Activated CD4-positive, alpha-beta memory T cell treated with anti-CD3 and anti-CD28 coated beads for 36 hours (primary cell): Measurements from ENCODE around the gene HNRNPLL. TPM values are rescaled to one million over a fixed set of nuclear protein-coding genes. Genes with fewer than 3 reads are reported as not detected.
A peak's percentile ranks its signal among the peaks of the same experiment; 100 is the strongest.
"Not testable (repeated sequence)": the region's sequence is repeated elsewhere in the genome, so short reads cannot be mapped to it uniquely, and the experiment has no call there.

Experiments used
- CTCF ChIA-PET: fragments of 350-600 bp; sonication (Branson Sonifier 250); formaldehyde crosslinking; loops from one replicate; lab custom pipeline; 2021; ENCODE audit warnings: antibody characterized with exemption, inconsistent platforms; lab: Charles Lee
- POLR2A ChIA-PET: fragments of 350-600 bp; sonication (Branson Sonifier 250); formaldehyde crosslinking; loops from one replicate; lab custom pipeline; 2021; ENCODE audit warnings: antibody characterized with exemption; lab: Charles Lee
- DNase-seq: peaks from one replicate; pipeline ENCODE4 v3.0.0-alpha.2; 2020
- H3K27ac Mint-ChIP-seq: one replicate; pipeline ENCODE4 v1.8.0; 2021; ENCODE audit warnings: mixed read lengths
- H3K27me3 Mint-ChIP-seq: one replicate; pipeline ENCODE4 v1.8.0; 2021; ENCODE audit warnings: mixed read lengths
- H3K36me3 Mint-ChIP-seq: one replicate; pipeline ENCODE4 v1.8.0; 2021; ENCODE audit warnings: mixed read lengths
- H3K4me1 Mint-ChIP-seq: one replicate; pipeline ENCODE4 v1.8.0; 2021; ENCODE audit warnings: low read depth, mixed read lengths
- H3K4me3 Mint-ChIP-seq: one replicate; pipeline ENCODE4 v1.8.0; 2021; ENCODE audit warnings: mild to moderate bottlenecking, mixed read lengths
- H3K9me3 Mint-ChIP-seq: one replicate; pipeline ENCODE4 v1.8.0; 2021; ENCODE audit warnings: mixed read lengths
- intact Hi-C: fragments of 100-400 bp; cut with micrococcal nuclease; formaldehyde crosslinking; loops from one replicate; pipeline ENCODE4 v1.15.1; 2023
- total RNA-seq, 2 experiments: library from RNA; stranded (reverse); gene quantifications; one replicate each; pipeline ENCODE4 v1.2.3, GENCODE V29; 2021

Gene HNRNPLL
- total RNA-seq, 2 experiments from 2014 or later, result 106 to 108 TPM

DNA sequence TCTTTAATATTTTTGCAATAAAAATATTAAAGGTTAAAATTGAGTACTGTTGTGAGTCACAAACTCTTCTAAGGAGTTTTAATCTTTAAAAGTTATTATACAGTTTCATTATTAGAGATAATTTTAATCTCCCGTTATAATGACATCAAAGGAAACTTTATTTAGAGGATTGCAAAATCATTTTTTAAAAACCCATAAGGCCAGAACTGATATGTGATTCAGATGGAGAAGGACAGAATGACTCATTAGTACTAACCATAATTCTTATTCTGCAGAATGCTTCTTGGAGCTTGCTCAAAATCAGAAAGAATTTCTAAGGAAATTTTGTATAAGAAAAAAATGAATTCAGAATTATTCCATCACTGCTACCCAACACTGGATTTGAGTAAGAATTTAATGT, 12.5 kb upstream of the HNRNPLL start:
- H3K27me3 Mint-ChIP-seq, result no peaks in the 10 kb centered on the region
- H3K27ac Mint-ChIP-seq, result no peak overlapping the region
- H3K9me3 Mint-ChIP-seq, result no peaks in the 10 kb centered on the region
- CTCF ChIA-PET, result interaction anchor here (0.9 to 6.8 kb wide), 4 partner anchors 11 to 67 kb away, joined by 4 to 41 read pairs (median 8); partner anchors contain the start of gene HNRNPLL
- POLR2A ChIA-PET, result interaction anchor here (0.6 to 2.0 kb wide), 5 partner anchors 39 to 67 kb away, joined by 3 to 9 read pairs (median 3); no protein-coding TSS in a partner anchor
- H3K4me3 Mint-ChIP-seq, result no peak overlapping the region
- H3K36me3 Mint-ChIP-seq, result no peaks in the 10 kb centered on the region
- H3K4me1 Mint-ChIP-seq, result peaks cover 57% of the 10 kb centered on the region
- DNase-seq, result no peak
- intact Hi-C loops, result loop anchor here (1.0 to 2.0 kb wide), 4 partner anchors 12 to 52 kb away; no protein-coding TSS in a partner anchor

- H3K4me3 Mint-ChIP-seq, result no peak overlapping the region
- peaks cover 64% of the 10 kb centered on the region for H3K4me1 Mint-ChIP-seq
- ChIA-PET CTCF (interaction anchor here (1.1 to 6.8 kb wide), 3 partner anchors 12 to 72 kb away, joined by 4 to 41 read pairs (median 4); partner anchors contain the start of gene HNRNPLL), POLR2A (interaction anchor here (1.1 to 3.2 kb wide), 3 partner anchors 12 to 54 kb away, joined by 3 to 24 read pairs (median 4); partner anchors contain the start of gene HNRNPLL)
- intact Hi-C loops, result loop anchor here (2.0 kb wide), 1 partner anchor 21 kb away; no protein-coding TSS in a partner anchor
- no peaks in the 10 kb centered on the region for H3K36me3 Mint-ChIP-seq
- no peak overlapping the region for H3K27ac Mint-ChIP-seq
- no peaks in the 10 kb centered on the region for H3K9me3 Mint-ChIP-seq
- H3K27me3 Mint-ChIP-seq, result no peaks in the 10 kb centered on the region
- DNase-seq, result no peak
These were observed 11.1 kb upstream of the HNRNPLL start for GRCh38 chr2:38613849-38614213.

DNA sequence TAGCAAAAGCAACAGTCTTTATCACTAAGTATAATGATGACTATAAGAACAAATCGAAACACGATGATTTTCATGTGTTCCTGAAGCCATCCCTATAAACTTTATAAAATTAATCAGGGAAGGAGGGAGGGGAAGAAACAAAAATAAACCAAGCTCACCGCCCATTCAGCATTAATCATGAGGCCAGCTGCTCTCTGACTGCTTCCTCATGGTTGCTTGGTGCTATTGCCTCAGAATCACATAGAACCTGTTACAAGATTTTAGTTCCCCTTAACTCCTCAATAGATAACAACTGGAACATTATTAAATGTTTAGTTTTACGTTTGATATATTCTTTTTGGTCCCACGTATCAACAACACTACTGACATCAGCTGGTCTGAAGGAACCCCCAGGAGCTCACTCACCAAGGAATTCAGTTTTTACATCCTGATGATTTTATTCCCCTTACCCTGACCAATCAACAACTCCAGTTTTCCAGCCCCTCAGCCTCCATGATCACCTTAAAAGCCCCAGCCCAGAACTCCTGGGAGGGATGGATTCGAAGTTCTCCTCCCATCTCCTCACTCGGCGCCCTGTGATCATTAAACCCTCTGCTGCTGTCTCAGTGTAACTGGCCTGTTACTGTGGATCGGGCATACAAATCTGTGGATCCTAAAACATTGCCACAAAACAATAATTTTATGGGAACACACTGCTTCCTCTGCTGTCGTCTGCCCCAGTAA, 10.6 kb upstream of the HNRNPLL start:
- ChIA-PET POLR2A (interaction anchor here (1.0 to 3.2 kb wide), 4 partner anchors 11 to 138 kb away, joined by 4 to 24 read pairs (median 4); partner anchors contain the start of genes HNRNPLL and SRSF7), CTCF (interaction anchor here (1.1 to 6.8 kb wide), 4 partner anchors 11 to 72 kb away, joined by 4 to 41 read pairs (median 5); partner anchors contain the start of gene HNRNPLL)
- no peaks in the 10 kb centered on the region for H3K9me3 Mint-ChIP-seq
- intact Hi-C loops, result no loop called here
- H3K4me1 Mint-ChIP-seq, result peaks cover 68% of the 10 kb centered on the region
- H3K27ac Mint-ChIP-seq, result no peak overlapping the region
- H3K4me3 Mint-ChIP-seq, result no peak overlapping the region
- no peaks in the 10 kb centered on the region for H3K36me3 Mint-ChIP-seq
- no peak for DNase-seq
- no peaks in the 10 kb centered on the region for H3K27me3 Mint-ChIP-seq

- peaks cover 69% of the 10 kb centered on the region for H3K4me1 Mint-ChIP-seq
- DNase-seq, result peak; percentile 57
- no peaks in the 10 kb centered on the region for H3K36me3 Mint-ChIP-seq
- peak overlapping the region; percentile 31 for H3K27ac Mint-ChIP-seq
- ChIA-PET POLR2A (interaction anchor here (1.1 to 3.2 kb wide), 4 partner anchors 9 to 56 kb away, joined by 3 to 24 read pairs (median 10); partner anchors contain the start of gene HNRNPLL), CTCF (interaction anchor here (1.0 to 6.8 kb wide), 6 partner anchors 9 to 71 kb away, joined by 3 to 41 read pairs (median 6); partner anchors contain the start of gene HNRNPLL)
- H3K9me3 Mint-ChIP-seq, result no peaks in the 10 kb centered on the region
- H3K4me3 Mint-ChIP-seq, result peak overlapping the region; percentile 10
- H3K27me3 Mint-ChIP-seq, result no peaks in the 10 kb centered on the region
- intact Hi-C loops, result loop anchor here (2.0 kb wide), 1 partner anchor 42 kb away; no protein-coding TSS in a partner anchor
These were observed 8.4 kb upstream of the HNRNPLL start for GRCh38 chr2:38610851-38611801.

DNA sequence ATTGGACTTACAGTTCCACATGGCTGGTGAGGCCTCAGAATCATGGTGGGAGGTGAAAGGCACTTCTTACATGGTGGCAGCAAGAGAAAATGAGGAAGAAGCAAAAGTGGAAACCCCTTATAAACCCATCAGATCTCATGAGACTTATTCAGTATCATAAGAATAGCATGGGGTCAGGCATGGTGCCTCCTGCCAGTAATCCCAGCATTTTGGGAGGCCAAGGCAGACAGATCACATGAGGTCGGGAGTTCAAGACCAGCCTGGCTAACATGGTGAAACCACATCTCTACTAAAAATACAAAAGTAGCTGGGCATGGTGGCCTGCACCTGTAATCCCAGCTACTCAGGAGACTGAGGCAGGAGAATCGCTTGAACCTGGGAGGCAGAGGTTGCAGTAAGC, 6.5 kb upstream of the HNRNPLL start:
- CTCF ChIA-PET, H3K36me3 Mint-ChIP-seq, DNase-seq, H3K9me3 Mint-ChIP-seq, intact Hi-C loops, H3K27me3 Mint-ChIP-seq: not testable (repeated sequence)
- Mint-ChIP-seq H3K4me3 (peak overlapping the region; percentile 7), H3K4me1 (peaks cover 66% of the 10 kb centered on the region), H3K27ac (peak overlapping the region; percentile 75)
- POLR2A ChIA-PET, result interaction anchor here (0.8 kb wide), 1 partner anchor 58 kb away, joined by 3 read pairs; no protein-coding TSS in a partner anchor

DNA sequence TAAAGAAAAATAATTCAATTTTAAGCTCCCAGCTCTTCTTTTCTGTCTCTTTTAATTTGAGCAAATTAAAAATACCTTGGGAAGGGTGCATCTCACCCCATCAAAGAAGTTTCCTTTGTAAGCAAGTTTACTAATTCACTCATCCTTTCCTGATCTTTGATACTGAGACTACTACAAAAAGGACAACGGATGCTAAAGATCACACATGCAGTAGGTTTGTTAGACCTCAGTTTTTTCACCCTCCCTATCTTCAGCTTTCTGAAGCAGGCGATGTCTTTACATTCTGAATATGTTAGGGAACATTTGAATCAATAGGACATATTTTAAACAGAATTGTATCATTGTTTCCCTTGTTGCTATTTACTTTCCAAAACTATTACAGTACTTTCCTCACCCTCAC, 6.0 kb upstream of the HNRNPLL start:
- H3K4me1 Mint-ChIP-seq, result peaks cover 65% of the 10 kb centered on the region
- CTCF ChIA-PET, result interaction anchor here (1.1 to 6.9 kb wide), 3 partner anchors 27 to 115 kb away, joined by 3 to 85 read pairs (median 5); partner anchors contain the start of gene GALM
- intact Hi-C loops, result no loop called here
- no peak for DNase-seq
- H3K9me3 Mint-ChIP-seq, result no peaks in the 10 kb centered on the region
- POLR2A ChIA-PET, result interaction anchor here (0.8 to 1.5 kb wide), 2 partner anchors 12 to 59 kb away, joined by 3 to 5 read pairs; no protein-coding TSS in a partner anchor
- no peaks in the 10 kb centered on the region for H3K36me3 Mint-ChIP-seq
- H3K27ac Mint-ChIP-seq, result peak overlapping the region; percentile 75
- H3K4me3 Mint-ChIP-seq, result peak overlapping the region; percentile 7
- no peaks in the 10 kb centered on the region for H3K27me3 Mint-ChIP-seq

DNA sequence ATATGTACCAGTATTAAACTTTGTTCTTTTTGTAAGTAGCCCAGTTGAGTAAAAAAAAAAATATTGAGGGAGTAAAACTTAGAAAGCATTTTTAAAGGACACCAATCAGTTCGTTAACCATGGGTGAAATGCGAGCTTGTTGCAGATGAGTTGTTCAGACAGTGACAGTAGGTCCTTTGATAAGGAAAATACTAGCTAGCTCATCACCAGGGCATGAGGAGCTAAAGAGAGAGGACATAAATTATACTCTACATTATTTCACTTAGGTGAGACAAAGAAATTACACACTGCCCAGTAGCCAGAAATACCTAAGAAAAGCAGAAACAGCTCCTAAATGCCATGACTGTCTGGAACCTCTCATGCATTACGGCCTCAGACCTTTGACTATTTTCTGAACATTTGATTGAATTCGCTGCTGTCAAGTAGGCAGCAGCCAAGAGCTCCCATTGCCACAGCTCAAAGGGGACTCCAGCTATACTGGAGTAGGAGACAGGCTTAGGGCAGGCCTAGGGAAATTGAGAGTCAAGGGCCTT, 2.6 kb upstream of the HNRNPLL start:
- Mint-ChIP-seq H3K4me1 (peaks cover 44% of the 10 kb centered on the region), H3K27me3 (no peaks in the 10 kb centered on the region), H3K4me3 (no peak overlapping the region), H3K27ac (no peak overlapping the region), H3K36me3 (peaks cover 11% of the 10 kb centered on the region), H3K9me3 (no peaks in the 10 kb centered on the region)
- POLR2A ChIA-PET, result interaction anchor here (0.6 to 16.1 kb wide), 7 partner anchors 21 to 142 kb away, joined by 3 to 483 read pairs (median 7); partner anchors contain the start of genes GALM and SRSF7
- DNase-seq, result no peak
- intact Hi-C loops, result no loop called here
- CTCF ChIA-PET, result interaction anchor here (0.6 to 10.4 kb wide), 17 partner anchors 9 to 529 kb away, joined by 3 to 110 read pairs (median 10); partner anchors contain the start of gene GALM

GRCh38 chr2:38603402-38604290, 918 bp upstream of the HNRNPLL start:
- intact Hi-C loops, result loop anchor here (1.0 to 5.0 kb wide), 9 partner anchors 12 to 524 kb away; partner anchors contain the start of gene SRSF7
- DNase-seq, result peak; percentile 91
- Mint-ChIP-seq H3K27ac (peak overlapping the region; percentile 93), H3K9me3 (no peaks in the 10 kb centered on the region), H3K4me3 (peak overlapping the region; percentile 92), H3K27me3 (no peaks in the 10 kb centered on the region), H3K4me1 (peaks cover 33% of the 10 kb centered on the region), H3K36me3 (peaks cover 27% of the 10 kb centered on the region)
- CTCF ChIA-PET, result interaction anchor here (0.6 to 10.4 kb wide), 37 partner anchors 9 to 228 kb away, joined by 3 to 110 read pairs (median 5); partner anchors contain the start of gene GALM
- POLR2A ChIA-PET, result interaction anchor here (0.6 to 16.1 kb wide), 12 partner anchors 7 to 144 kb away, joined by 3 to 483 read pairs (median 16); partner anchors contain the start of genes GALM and SRSF7

DNA sequence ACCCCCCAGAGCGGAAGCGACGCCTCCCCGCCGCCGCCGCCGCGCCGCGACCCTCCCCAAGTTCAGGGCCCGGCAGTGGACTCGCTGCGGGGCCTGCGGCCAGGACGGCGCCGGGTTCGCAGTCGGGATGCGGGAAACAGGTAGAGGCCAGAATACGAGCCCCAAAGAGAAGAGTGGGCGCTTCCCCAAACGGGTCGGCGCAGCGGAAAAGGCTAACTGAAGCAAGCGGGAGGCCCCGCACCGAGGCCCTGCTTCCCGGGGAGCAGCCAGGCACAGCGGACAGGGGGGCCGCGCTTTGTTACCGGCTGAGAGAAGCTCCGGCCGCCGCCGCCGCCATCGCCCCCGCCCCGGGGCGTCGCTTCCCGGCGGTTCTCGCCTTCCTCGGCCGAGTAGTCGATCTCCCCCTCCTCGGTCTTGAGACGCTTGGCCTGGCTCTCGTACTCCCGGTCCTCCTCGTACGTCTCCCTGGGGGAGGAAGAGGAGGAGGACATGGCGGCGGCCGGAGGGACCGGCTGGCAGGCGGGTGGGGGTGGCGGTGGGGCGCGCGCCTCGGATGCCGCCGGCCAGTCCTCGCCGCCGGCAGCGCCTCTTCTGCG, 494 bp downstream of the HNRNPLL start:
- peaks cover 36% of the 10 kb centered on the region for H3K36me3 Mint-ChIP-seq
- CTCF ChIA-PET, result interaction anchor here (1.2 to 10.4 kb wide), 13 partner anchors 7 to 286 kb away, joined by 4 to 110 read pairs (median 26); partner anchors contain the start of gene GALM

More for the DNA sequence above, 494 bp downstream of the HNRNPLL start:
- peak overlapping the region; percentile 92 for H3K4me3 Mint-ChIP-seq
- DNase-seq, result peak; percentile 55
- H3K27me3 Mint-ChIP-seq, result no peaks in the 10 kb centered on the region
- peaks cover 35% of the 10 kb centered on the region for H3K4me1 Mint-ChIP-seq
- POLR2A ChIA-PET, result interaction anchor here (0.6 to 16.1 kb wide), 18 partner anchors 7 to 145 kb away, joined by 3 to 483 read pairs (median 14); partner anchors contain the start of genes GALM and SRSF7
- peak overlapping the region; percentile 90 for H3K27ac Mint-ChIP-seq
- H3K9me3 Mint-ChIP-seq, result no peaks in the 10 kb centered on the region
- intact Hi-C loops, result loop anchor here (2.0 to 5.0 kb wide), 2 partner anchors 65 to 525 kb away; no protein-coding TSS in a partner anchor
